ENCODE results near the gene ATG101. TPM values are rescaled to one million over a fixed set of nuclear protein-coding genes. Genes with fewer than 3 reads are reported as not detected.
A peak's percentile ranks its signal among the peaks of the same experiment; 100 is the strongest.

Gene ATG101
- total and polyA plus RNA-seq, 4 donors: 12.9 to 31.8 (median 29.4) TPM

DNA sequence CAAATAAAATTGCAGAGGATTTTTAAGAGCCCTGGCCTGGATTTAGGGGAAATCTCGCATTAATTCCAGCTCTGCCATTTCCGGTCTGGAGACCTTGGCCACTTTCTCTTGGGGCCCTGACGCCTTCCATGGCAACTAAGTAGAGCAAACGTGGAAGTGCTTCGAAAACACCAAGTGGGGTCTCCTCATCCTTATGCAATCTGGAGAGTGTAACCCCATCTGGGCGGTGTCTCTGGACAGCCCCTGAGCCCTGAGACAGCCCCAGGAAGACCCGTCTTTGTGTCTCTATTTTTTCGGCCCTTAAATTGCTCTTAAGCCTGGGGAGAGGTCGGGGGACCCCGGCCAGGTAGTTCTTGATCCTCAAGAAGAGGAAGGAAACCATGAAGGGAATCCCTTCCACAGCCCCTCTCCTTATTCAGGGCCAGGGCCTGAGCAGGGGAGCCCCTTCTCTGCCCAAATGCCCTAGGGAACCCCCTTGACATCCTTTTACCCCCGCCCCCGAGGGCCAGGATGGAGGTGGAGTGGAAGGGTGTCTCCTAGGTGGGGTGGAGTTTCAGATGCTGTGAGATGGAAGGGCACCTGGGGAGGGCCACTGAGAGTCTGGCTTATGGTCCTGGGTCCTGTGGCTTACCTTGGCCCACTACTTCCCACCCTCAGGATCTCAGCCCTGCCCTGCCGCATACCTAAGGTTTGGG is 36.2 kb upstream of the ATG101 start:
- H3K4me1 ChIP-seq (ENCODE audit: control insufficient read depth in 4 of 4, insufficient read depth in 4 of 4, low read length in 3 of 4): peaks cover 0 to 12% (median 7%) of the 10 kb centered on the region in 4 donors
- WGBS: 80% methylated on average over 13 of the region's 13 CpGs
- DNase-seq (ENCODE audit: low spot score): no peak
- H3K9ac ChIP-seq (ENCODE audit: low read depth in 1 of 2, low read length in 2 of 2): peak overlapping the region; percentile 80 to 92
- H3K27me3 ChIP-seq (ENCODE audit: control insufficient read depth in 4 of 4, insufficient read depth in 4 of 4, low read length in 3 of 4): no peaks in the 10 kb centered on the region
- H3K4me3 ChIP-seq (ENCODE audit: low read depth in 1 of 3, low read length in 3 of 3): peak overlapping the region in 2 of 3 donors; percentile 19 to 28
- H3K9me3 ChIP-seq (ENCODE audit: control insufficient read depth in 4 of 4, low read length in 3 of 4): no peaks in the 10 kb centered on the region
- H3K27ac ChIP-seq (ENCODE audit: low read depth in 1 of 2, low read length in 2 of 2): peak overlapping the region; percentile 77 to 81
- TF ChIP-seq FOXA2 (IDR thresholded peaks at IDR 0.05): no peak
- TF ChIP-seq, protein P1, sequence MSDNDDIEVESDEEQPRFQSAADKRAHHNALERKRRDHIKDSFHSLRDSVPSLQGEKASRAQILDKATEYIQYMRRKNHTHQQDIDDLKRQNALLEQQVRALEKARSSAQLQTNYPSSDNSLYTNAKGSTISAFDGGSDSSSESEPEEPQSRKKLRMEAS (IDR thresholded peaks at IDR 0.05): no peak
- TF ChIP-seq, protein P2, sequence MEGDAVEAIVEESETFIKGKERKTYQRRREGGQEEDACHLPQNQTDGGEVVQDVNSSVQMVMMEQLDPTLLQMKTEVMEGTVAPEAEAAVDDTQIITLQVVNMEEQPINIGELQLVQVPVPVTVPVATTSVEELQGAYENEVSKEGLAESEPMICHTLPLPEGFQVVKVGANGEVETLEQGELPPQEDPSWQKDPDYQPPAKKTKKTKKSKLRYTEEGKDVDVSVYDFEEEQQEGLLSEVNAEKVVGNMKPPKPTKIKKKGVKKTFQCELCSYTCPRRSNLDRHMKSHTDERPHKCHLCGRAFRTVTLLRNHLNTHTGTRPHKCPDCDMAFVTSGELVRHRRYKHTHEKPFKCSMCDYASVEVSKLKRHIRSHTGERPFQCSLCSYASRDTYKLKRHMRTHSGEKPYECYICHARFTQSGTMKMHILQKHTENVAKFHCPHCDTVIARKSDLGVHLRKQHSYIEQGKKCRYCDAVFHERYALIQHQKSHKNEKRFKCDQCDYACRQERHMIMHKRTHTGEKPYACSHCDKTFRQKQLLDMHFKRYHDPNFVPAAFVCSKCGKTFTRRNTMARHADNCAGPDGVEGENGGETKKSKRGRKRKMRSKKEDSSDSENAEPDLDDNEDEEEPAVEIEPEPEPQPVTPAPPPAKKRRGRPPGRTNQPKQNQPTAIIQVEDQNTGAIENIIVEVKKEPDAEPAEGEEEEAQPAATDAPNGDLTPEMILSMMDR (IDR thresholded peaks at IDR 0.05; ENCODE audit: low read depth, low read length, missing input control): no peak
- TF ChIP-seq, protein P3, sequence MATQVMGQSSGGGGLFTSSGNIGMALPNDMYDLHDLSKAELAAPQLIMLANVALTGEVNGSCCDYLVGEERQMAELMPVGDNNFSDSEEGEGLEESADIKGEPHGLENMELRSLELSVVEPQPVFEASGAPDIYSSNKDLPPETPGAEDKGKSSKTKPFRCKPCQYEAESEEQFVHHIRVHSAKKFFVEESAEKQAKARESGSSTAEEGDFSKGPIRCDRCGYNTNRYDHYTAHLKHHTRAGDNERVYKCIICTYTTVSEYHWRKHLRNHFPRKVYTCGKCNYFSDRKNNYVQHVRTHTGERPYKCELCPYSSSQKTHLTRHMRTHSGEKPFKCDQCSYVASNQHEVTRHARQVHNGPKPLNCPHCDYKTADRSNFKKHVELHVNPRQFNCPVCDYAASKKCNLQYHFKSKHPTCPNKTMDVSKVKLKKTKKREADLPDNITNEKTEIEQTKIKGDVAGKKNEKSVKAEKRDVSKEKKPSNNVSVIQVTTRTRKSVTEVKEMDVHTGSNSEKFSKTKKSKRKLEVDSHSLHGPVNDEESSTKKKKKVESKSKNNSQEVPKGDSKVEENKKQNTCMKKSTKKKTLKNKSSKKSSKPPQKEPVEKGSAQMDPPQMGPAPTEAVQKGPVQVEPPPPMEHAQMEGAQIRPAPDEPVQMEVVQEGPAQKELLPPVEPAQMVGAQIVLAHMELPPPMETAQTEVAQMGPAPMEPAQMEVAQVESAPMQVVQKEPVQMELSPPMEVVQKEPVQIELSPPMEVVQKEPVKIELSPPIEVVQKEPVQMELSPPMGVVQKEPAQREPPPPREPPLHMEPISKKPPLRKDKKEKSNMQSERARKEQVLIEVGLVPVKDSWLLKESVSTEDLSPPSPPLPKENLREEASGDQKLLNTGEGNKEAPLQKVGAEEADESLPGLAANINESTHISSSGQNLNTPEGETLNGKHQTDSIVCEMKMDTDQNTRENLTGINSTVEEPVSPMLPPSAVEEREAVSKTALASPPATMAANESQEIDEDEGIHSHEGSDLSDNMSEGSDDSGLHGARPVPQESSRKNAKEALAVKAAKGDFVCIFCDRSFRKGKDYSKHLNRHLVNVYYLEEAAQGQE (IDR thresholded peaks at IDR 0.05): no peak
- TF ChIP-seq, protein P4, sequence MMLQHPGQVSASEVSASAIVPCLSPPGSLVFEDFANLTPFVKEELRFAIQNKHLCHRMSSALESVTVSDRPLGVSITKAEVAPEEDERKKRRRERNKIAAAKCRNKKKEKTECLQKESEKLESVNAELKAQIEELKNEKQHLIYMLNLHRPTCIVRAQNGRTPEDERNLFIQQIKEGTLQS (IDR thresholded peaks at IDR 0.05): no peak
- H3K36me3 ChIP-seq (ENCODE audit: control insufficient read depth in 4 of 4, insufficient read depth in 3 of 4, low read depth in 1 of 4, low read length in 3 of 4): no peaks in the 10 kb centered on the region

DNA sequence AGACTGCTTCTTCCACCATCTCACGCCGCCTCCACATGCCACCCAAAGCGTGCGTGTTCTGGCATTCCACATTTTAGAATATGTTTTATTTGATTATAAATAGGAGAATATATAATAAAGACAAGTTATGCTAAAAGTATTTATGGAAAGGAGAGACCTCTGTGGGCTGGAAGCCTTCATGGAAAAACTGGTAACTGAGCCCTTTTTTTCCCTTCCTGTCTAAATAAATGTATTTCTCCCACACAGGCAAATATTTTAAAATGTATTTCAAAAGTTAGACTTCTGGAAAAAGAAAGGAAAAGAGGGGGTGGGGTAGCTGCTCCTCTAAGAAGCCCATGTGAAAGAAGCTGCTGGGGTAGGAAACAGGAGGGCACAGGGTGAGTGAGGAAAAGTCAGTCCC is 34.6 kb upstream of the ATG101 start:
- Histone ChIP-seq H3K27me3 (ENCODE audit: control insufficient read depth in 4 of 4, insufficient read depth in 4 of 4, low read length in 3 of 4) (no peaks in the 10 kb centered on the region), H3K9me3 (ENCODE audit: control insufficient read depth in 4 of 4, low read length in 3 of 4) (no peaks in the 10 kb centered on the region), H3K36me3 (ENCODE audit: control insufficient read depth in 4 of 4, insufficient read depth in 3 of 4, low read depth in 1 of 4, low read length in 3 of 4) (no peaks in the 10 kb centered on the region), H3K9ac (ENCODE audit: low read depth in 1 of 2, low read length in 2 of 2) (no peak overlapping the region), H3K27ac (ENCODE audit: low read depth in 1 of 2, low read length in 2 of 2) (no peak overlapping the region), H3K4me1 (ENCODE audit: control insufficient read depth in 4 of 4, insufficient read depth in 4 of 4, low read length in 3 of 4) (peaks cover 0 to 12% (median 7%) of the 10 kb centered on the region in 4 donors), H3K4me3 (ENCODE audit: low read depth in 1 of 3, low read length in 3 of 3) (no peak overlapping the region)
- WGBS: 93% methylated on average over 4 of the region's 4 CpGs
- TF ChIP-seq HNF4G (IDR thresholded peaks at IDR 0.05) (no peak), TAF1 (conservative IDR thresholded peaks at IDR 0.05) (no peak), NR2F2 (IDR thresholded peaks at IDR 0.05) (no peak), JUND (IDR thresholded peaks at IDR 0.05) (no peak)
- TF ChIP-seq, protein P5, sequence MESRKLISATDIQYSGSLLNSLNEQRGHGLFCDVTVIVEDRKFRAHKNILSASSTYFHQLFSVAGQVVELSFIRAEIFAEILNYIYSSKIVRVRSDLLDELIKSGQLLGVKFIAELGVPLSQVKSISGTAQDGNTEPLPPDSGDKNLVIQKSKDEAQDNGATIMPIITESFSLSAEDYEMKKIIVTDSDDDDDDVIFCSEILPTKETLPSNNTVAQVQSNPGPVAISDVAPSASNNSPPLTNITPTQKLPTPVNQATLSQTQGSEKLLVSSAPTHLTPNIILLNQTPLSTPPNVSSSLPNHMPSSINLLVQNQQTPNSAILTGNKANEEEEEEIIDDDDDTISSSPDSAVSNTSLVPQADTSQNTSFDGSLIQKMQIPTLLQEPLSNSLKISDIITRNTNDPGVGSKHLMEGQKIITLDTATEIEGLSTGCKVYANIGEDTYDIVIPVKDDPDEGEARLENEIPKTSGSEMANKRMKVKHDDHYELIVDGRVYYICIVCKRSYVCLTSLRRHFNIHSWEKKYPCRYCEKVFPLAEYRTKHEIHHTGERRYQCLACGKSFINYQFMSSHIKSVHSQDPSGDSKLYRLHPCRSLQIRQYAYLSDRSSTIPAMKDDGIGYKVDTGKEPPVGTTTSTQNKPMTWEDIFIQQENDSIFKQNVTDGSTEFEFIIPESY (IDR thresholded peaks at IDR 0.05): no peak
- TF ChIP-seq, protein P2 (IDR thresholded peaks at IDR 0.05; ENCODE audit: low read depth, low read length, missing input control): no peak
- DNase-seq (ENCODE audit: low spot score): no peak

Measured in liver (tissue), 9 donors.